H1 (cell line): Measurements from ENCODE around the gene ACAP2. TPM values are rescaled to one million over a fixed set of nuclear protein-coding genes. Genes with fewer than 3 reads are reported as not detected.
A peak's percentile ranks its signal among the peaks of the same experiment; 100 is the strongest.

Experiments used
- CTCF ChIA-PET: fragments of 300-600 bp; sonication (Branson Sonifier 250); formaldehyde crosslinking; loops from one replicate; lab custom pipeline; 2021; ENCODE audit not compliant: partially characterized antibody; lab: Charles Lee
- POLR2A ChIA-PET: fragments of 300-600 bp; sonication (Branson Sonifier 250); formaldehyde crosslinking; loops from one replicate; lab custom pipeline; 2021; ENCODE audit warnings: inconsistent platforms; ENCODE audit not compliant: partially characterized antibody; lab: Charles Lee
- DNase-seq, 2 experiments: peaks; one replicate each; pipeline versions ENCODE4 v3.0.0 to v3.0.0-alpha.2; 2010 to 2022; ENCODE audit warnings: low spot score in 2 of 2, low read depth in 1 of 2, mixed read lengths in 1 of 2
- FAIRE-seq: peaks from 2 replicates; lab custom pipeline; 2011; peaks lifted over from hg19 to GRCh38; lab: Jason Lieb, UNC
- H2AFZ ChIP-seq: 2 replicates; pipeline ENCODE4 v1.8.1; 2012; ENCODE audit warnings: low read length, inconsistent platforms
- H2AK5ac ChIP-seq: 2 replicates; pipeline ENCODE4 v1.6.1; 2013; ENCODE audit warnings: low read depth, low read length
- H2BK120ac ChIP-seq: replicated peaks from 2 replicates; pipeline ENCODE3; 2013; ENCODE audit warnings: low read depth, low read length, inconsistent platforms
- H2BK12ac ChIP-seq: 2 replicates; pipeline ENCODE4 v1.6.1; 2013; ENCODE audit warnings: low read depth, low read length
- H2BK15ac ChIP-seq: 2 replicates; pipeline ENCODE4 v1.6.1; 2013; ENCODE audit warnings: low read length
- H2BK20ac ChIP-seq: 2 replicates; pipeline ENCODE4 v1.6.1; 2013; ENCODE audit warnings: low read length
- H2BK5ac ChIP-seq: 2 replicates; pipeline ENCODE4 v1.6.1; 2013; ENCODE audit warnings: low read depth, low read length
- H3K14ac ChIP-seq: 2 replicates; pipeline ENCODE4 v1.6.1; 2013; ENCODE audit warnings: inconsistent platforms; ENCODE audit not compliant: insufficient read length
- H3K18ac ChIP-seq: 2 replicates; pipeline ENCODE4 v1.6.1; 2013; ENCODE audit warnings: low read length; ENCODE audit errors: extremely low read depth
- H3K23ac ChIP-seq: 2 replicates; pipeline ENCODE4 v1.6.1; 2013; ENCODE audit warnings: inconsistent platforms; ENCODE audit not compliant: insufficient read length
- H3K23me2 ChIP-seq: 2 replicates; pipeline ENCODE4 v1.6.1; 2013; ENCODE audit warnings: low read depth, low read length
- H3K27ac ChIP-seq: 2 replicates; pipeline ENCODE4 v1.6.1; 2011; ENCODE audit warnings: low read depth, low read length, inconsistent platforms
- H3K27me3 ChIP-seq, 4 experiments: replicated peaks in 1 of 4; 1 replicate in 1 of 4; 2 replicates in 3 of 4; pipeline versions ENCODE4 v1.6.1 to v1.8.1; 2011 to 2013; ENCODE audit warnings: low read length in 3 of 4, mild to moderate bottlenecking in 3 of 4, inconsistent platforms in 2 of 4, mixed read lengths in 2 of 4, moderate library complexity in 1 of 4; ENCODE audit not compliant: control insufficient read depth in 3 of 4, insufficient read depth in 3 of 4; ENCODE audit errors: extremely low read depth in 1 of 4
- H3K36me3 ChIP-seq, 4 experiments: 2 replicates each; pipeline versions ENCODE4 v1.6.1 to v1.8.1; 2011 to 2013; ENCODE audit warnings: mild to moderate bottlenecking in 4 of 4, low read length in 3 of 4, moderate library complexity in 2 of 4, control low read depth in 1 of 4, inconsistent platforms in 1 of 4; ENCODE audit not compliant: insufficient read depth in 4 of 4, control insufficient read depth in 2 of 4
- H3K4ac ChIP-seq: replicated peaks from 2 replicates; pipeline ENCODE3; 2013; ENCODE audit warnings: low read length, low read depth, mixed read lengths, inconsistent platforms; ENCODE audit not compliant: insufficient read length
- H3K4me1 ChIP-seq, 4 experiments: replicated peaks in 1 of 4; 1 replicate in 1 of 4; 2 replicates in 3 of 4; pipeline versions ENCODE4 v1.6.1 to v1.8.1; 2011 to 2013; ENCODE audit warnings: low read length in 3 of 4, inconsistent platforms in 2 of 4, mixed read lengths in 1 of 4; ENCODE audit not compliant: insufficient read depth in 4 of 4, control insufficient read depth in 3 of 4
- H3K4me2 ChIP-seq, 2 experiments: 2 replicates each; pipeline versions ENCODE4 v1.6.1 to v1.8.1; 2011 to 2013; ENCODE audit warnings: low read depth in 2 of 2, low read length in 2 of 2, control low read depth in 1 of 2, inconsistent platforms in 1 of 2, mild to moderate bottlenecking in 1 of 2; ENCODE audit not compliant: insufficient read depth in 1 of 2
- H3K4me3 ChIP-seq, 4 experiments: fragments of 200-600, 300-600 bp in 1 of 4; sonication (generic), shearing (Covaris generic), sonication (Bioruptor Twin) in 1 of 4; 2 replicates each; pipeline versions ENCODE4 v1.5.1 to v1.8.1; 2011 to 2016; ENCODE audit warnings: low read length in 4 of 4, low read depth in 3 of 4, control low read depth in 2 of 4, inconsistent platforms in 2 of 4, mild to moderate bottlenecking in 2 of 4, mixed read lengths in 1 of 4, moderate library complexity in 1 of 4; ENCODE audit not compliant: insufficient read depth in 2 of 4; ENCODE audit errors: extremely low read depth in 1 of 4
- H3K56ac ChIP-seq: replicated peaks from 2 replicates; pipeline ENCODE3; 2013; ENCODE audit warnings: low read depth, mild to moderate bottlenecking, mixed read lengths, low read length, inconsistent platforms; ENCODE audit not compliant: insufficient read length
- H3K79me1 ChIP-seq: 2 replicates; pipeline ENCODE4 v1.6.1; 2013; ENCODE audit warnings: low read depth, low read length, control low read depth
- H3K79me2 ChIP-seq, 2 experiments: 2 replicates each; pipeline versions ENCODE4 v1.6.1 to v1.8.1; 2012 to 2013; ENCODE audit warnings: low read length in 2 of 2, mild to moderate bottlenecking in 2 of 2, inconsistent platforms in 1 of 2; ENCODE audit not compliant: insufficient read depth in 2 of 2, control insufficient read depth in 1 of 2
- H3K9ac ChIP-seq, 4 experiments: replicated peaks in 1 of 4; 1 replicate in 1 of 4; 2 replicates in 3 of 4; pipeline versions ENCODE4 v1.6.1 to v1.8.1; 2011 to 2013; ENCODE audit warnings: low read depth in 3 of 4, low read length in 3 of 4, control low read depth in 2 of 4, mild to moderate bottlenecking in 2 of 4, moderate library complexity in 2 of 4, inconsistent platforms in 1 of 4; ENCODE audit errors: extremely low read depth in 1 of 4
- H3K9me3 ChIP-seq, 2 experiments: 2 replicates each; pipeline versions ENCODE4 v1.6.1 to v1.8.1; 2012 to 2013; ENCODE audit warnings: mild to moderate bottlenecking in 2 of 2, moderate library complexity in 2 of 2, control low read depth in 1 of 2, inconsistent platforms in 1 of 2, low read depth in 1 of 2, low read length in 1 of 2, mixed read lengths in 1 of 2; ENCODE audit not compliant: insufficient read depth in 2 of 2
- H4K20me1 ChIP-seq, 2 experiments: replicated peaks in 1 of 2; 2 replicates each; pipeline versions ENCODE3 to v1.8.1; 2011 to 2013; ENCODE audit warnings: inconsistent platforms in 2 of 2, low read length in 2 of 2, mild to moderate bottlenecking in 1 of 2; ENCODE audit not compliant: insufficient read depth in 2 of 2, control insufficient read depth in 1 of 2
- H4K5ac ChIP-seq: 2 replicates; pipeline ENCODE4 v1.6.1; 2013; ENCODE audit warnings: low read length, low read depth, mixed read lengths, inconsistent platforms; ENCODE audit not compliant: insufficient read length
- H4K8ac ChIP-seq: 2 replicates; pipeline ENCODE4 v1.8.0; 2013; ENCODE audit warnings: mild to moderate bottlenecking, moderate library complexity, low read length, inconsistent platforms; ENCODE audit not compliant: insufficient read depth; ENCODE audit errors: extremely low read depth
- H4K91ac ChIP-seq: replicated peaks from 2 replicates; pipeline ENCODE3; 2013; ENCODE audit warnings: low read length, mixed read lengths, inconsistent platforms; ENCODE audit not compliant: insufficient read length
- NRF1 ChIP-seq: IDR thresholded peaks from 2 replicates; pipeline ENCODE4 v1.6.1; 2011; ENCODE audit warnings: mild to moderate bottlenecking, low read depth, low read length, improper control_type of control experiment
- SAP30 ChIP-seq: fragments of 300-600 bp; sonication (generic); IDR thresholded peaks from 2 replicates; pipeline ENCODE4 v1.7.1; 2012; ENCODE audit warnings: low read length, moderate library complexity, mild to moderate bottlenecking, inconsistent platforms; ENCODE audit not compliant: insufficient read depth, insufficient replicate concordance
- WGBS, 2 experiments: shearing (Covaris generic) in 1 of 2; methylation state at CpG; one replicate each; pipeline versions ENCODE4 v1.1.6 to v1.1.7; 2013 to 2015; ENCODE audit warnings: low lambda C conversion rate in 2 of 2, mixed read lengths in 2 of 2, inconsistent platforms in 1 of 2, low coverage in 1 of 2, missing lambda C conversion rate in 1 of 2; ENCODE audit not compliant: insufficient replicate concordance in 2 of 2, insufficient coverage in 1 of 2, insufficient read length in 1 of 2; ENCODE audit errors: extremely low coverage in 1 of 2, missing lambda C conversion rate in 1 of 2; 5-methylcytosine and 5-hydroxymethylcytosine counted together
- polyA plus RNA-seq, 7 experiments: library from polyadenylated mRNA; depleted of rRNA in 3 of 7; stranded (reverse) in 5 of 7; unstranded in 2 of 7; fragments of >200 nt in 5 of 7; fragments of 200-250 nt in 2 of 7; gene quantifications; 1 replicate in 5 of 7; 2 replicates in 1 of 7; 4 replicates in 1 of 7; pipeline versions ENCODE4 v1.2.1 to v1.2.3, GENCODE V29; 2011 to 2013; ENCODE audit warnings: missing spikeins in 2 of 7, mixed read lengths in 2 of 7
- total RNA-seq: library from RNA; stranded (reverse); fragmentation: NEBNext Ultra II Directional; extraction: Animal tissue kit (Norgen Biotek cat#: 25700); gene quantifications from 2 replicates; pipeline ENCODE4 v1.2.1, GENCODE V29; 2021

ACAP2 gene
- total and polyA plus RNA-seq, 2 of the 8 experiments (the other 6 are each of a cell fraction or from before 2014, with no cell fraction given), result 7.7 to 37.3 TPM

DNA sequence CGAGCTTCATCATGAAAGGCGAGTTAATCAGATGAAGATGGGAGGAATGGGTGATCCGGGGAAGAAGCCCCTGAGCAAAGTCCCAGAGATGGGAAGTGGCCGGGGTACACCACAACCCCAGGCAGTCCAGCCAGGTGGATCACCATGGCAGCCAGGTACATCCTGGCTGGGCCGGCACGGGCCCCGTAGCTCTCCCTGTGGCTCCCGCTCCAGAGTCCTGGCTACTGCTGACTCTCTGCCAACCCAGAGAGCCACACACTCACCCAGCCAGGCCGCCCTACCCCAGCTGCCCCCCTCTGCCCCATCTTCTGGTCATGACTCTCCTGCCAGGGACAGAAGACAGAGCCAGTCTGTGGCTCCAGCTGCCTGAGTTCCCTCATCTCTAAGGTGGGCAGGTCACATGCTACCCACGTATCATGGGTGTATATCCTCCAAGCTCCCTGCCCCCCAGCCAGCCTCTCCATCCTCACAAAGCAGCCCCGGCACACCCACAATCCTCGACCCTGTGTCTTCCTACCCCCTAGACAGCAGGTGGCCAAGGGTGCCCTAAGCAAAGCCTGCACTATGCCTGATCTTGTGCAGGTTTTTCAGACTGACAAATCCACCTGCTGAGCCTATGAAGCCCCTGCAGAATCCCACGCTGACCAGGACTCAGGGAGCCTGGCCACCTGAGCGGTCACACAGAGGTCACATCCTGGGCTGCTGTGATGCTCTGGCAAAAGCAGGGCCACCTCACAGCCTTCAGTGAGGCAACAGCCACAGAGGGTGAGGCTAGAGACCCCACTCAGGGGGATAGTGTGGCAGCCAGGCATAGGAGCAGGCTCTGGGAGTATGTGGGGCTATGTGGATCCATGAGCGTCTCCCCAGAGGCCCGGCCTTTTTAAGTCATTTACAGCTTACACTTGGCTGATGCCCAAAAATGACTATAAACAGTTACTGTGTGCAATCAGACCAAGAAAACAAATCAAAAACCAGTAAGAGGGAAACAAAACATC lies 185.1 kb downstream of the ACAP2 start:
- ChIA-PET POLR2A (interaction anchor here (0.8 to 1.7 kb wide), 3 partner anchors 12 to 571 kb away, joined by 4 to 9 read pairs (median 4); partner anchors contain the start of gene FAM43A), CTCF (interaction anchor here (0.6 to 3.3 kb wide), 13 partner anchors 13 to 585 kb away, joined by 3 to 13 read pairs (median 4); partner anchors contain the start of genes LSG1 and XXYLT1)
- H3K14ac ChIP-seq, result no peak overlapping the region
- H2BK5ac ChIP-seq, result peak overlapping the region; percentile 39; the same call in 1 of the 2 replicates
- 0 out of 2 replicates have a peak overlapping the region, but pooled peaks have one; percentile 7 for H2BK12ac ChIP-seq
- no peaks in the 10 kb centered on the region for H3K36me3 ChIP-seq
- H3K27me3 ChIP-seq, result no peaks in the 10 kb centered on the region
- H2AFZ ChIP-seq, result no peak overlapping the region
- no peak overlapping the region for H3K4me3 ChIP-seq
- peaks cover 26% of the 10 kb centered on the region for H3K79me1 ChIP-seq
- no peak for TF ChIP-seq NRF1
- TF ChIP-seq SAP30, result no peak
- WGBS, 2 experiments, result 89% methylated on average over 15 of the region's 16 CpGs; no CpG with 5 or more reads in 1 of the 2 experiments
- peaks cover 8% of the 10 kb centered on the region; the same call in 1 of the 2 replicates for H3K23me2 ChIP-seq
- peak overlapping the region; percentile 15; the same call in 1 of the 2 replicates for H2AK5ac ChIP-seq
- peaks cover 19 to 21% of the 10 kb centered on the region in 2 experiments for H4K20me1 ChIP-seq
- no peak overlapping the region for H2BK15ac ChIP-seq
- H2BK120ac ChIP-seq, result no peak overlapping the region
- DNase-seq (peak in 1 of 2 experiments; percentile 37), FAIRE-seq (no peak)
- H3K18ac ChIP-seq, result no peak overlapping the region
- H3K9ac ChIP-seq, result no peak overlapping the region
- H3K27ac ChIP-seq, result no peak overlapping the region
- peak overlapping the region; percentile 83 for H3K4ac ChIP-seq
- H3K9me3 ChIP-seq, result no peaks in the 10 kb centered on the region
- no peak overlapping the region for H3K23ac ChIP-seq
- no peak overlapping the region for H3K56ac ChIP-seq
- H3K4me2 ChIP-seq, result no peak overlapping the region
- H4K8ac ChIP-seq, result no peak overlapping the region
- peaks cover 0 to 77% of the 10 kb centered on the region in 2 experiments; a peak in 3 of 4 replicates for H3K79me2 ChIP-seq
- H3K4me1 ChIP-seq, result peaks cover 7 to 41% (median 27%) of the 10 kb centered on the region in 4 experiments
- H4K5ac ChIP-seq, result peak overlapping the region; percentile 25
- no peak overlapping the region for H2BK20ac ChIP-seq
- no peak overlapping the region for H4K91ac ChIP-seq
